K562 (cell line): ENCODE measurements around the gene ANTKMT. TPM values are rescaled to one million over a fixed set of nuclear protein-coding genes. Genes with fewer than 3 reads are reported as not detected.

Experiments
- CTBP1 ChIP-seq: fragments of 450-650 bp; IDR thresholded peaks from 2 replicates; pipeline ENCODE4 v1.6.1; 2016; ENCODE audit warnings: borderline replicate concordance
- E2F3 ChIP-seq: fragments of 250-450 bp; sonication (Bioruptor Pico); IDR thresholded peaks from 2 replicates; pipeline ENCODE4 v1.4.0; 2020; ENCODE audit warnings: mild to moderate bottlenecking
- GATA2 ChIP-seq: sonication (generic); formaldehyde crosslinking; IDR thresholded peaks from 2 replicates; pipeline ENCODE4 v1.4.0; 2020; ENCODE audit warnings: mild to moderate bottlenecking, missing genetic modification reagents
- HDAC1 ChIP-seq, 2 experiments: fragments of 450-650 bp; IDR thresholded peaks; 2 replicates each; pipeline ENCODE4 v1.6.1; 2016 to 2017; ENCODE audit warnings: inconsistent platforms in 1 of 2, mild to moderate bottlenecking in 1 of 2, moderate library complexity in 1 of 2
- ILK ChIP-seq: fragments of 450-650 bp; IDR thresholded peaks from 2 replicates; pipeline ENCODE4 v1.6.1; 2016; ENCODE audit warnings: missing genetic modification characterization, low read depth, mild to moderate bottlenecking, missing compliant biosample characterization, moderate library complexity, borderline replicate concordance
- KDM5B ChIP-seq: fragments of 200-600 bp; sonication (generic); IDR thresholded peaks from 2 replicates; pipeline ENCODE4 v1.6.1; 2012; ENCODE audit warnings: low read depth, mild to moderate bottlenecking, moderate library complexity, low read length, control low read depth, inconsistent platforms; ENCODE audit not compliant: insufficient replicate concordance
- PHF8 ChIP-seq: fragments of 200-600 bp; sonication (generic); IDR thresholded peaks from 2 replicates; pipeline ENCODE4 v1.6.1; 2012; ENCODE audit warnings: mixed run types, mild to moderate bottlenecking, inconsistent platforms, low read length, moderate library complexity, borderline replicate concordance
- SIN3A ChIP-seq, 2 experiments: fragments of 150-350 bp in 1 of 2; IDR thresholded peaks; 2 replicates each; pipeline ENCODE4 v1.6.1; 2011 to 2016; ENCODE audit warnings: borderline replicate concordance in 2 of 2, low read depth in 2 of 2, low read length in 2 of 2, mild to moderate bottlenecking in 2 of 2, moderate library complexity in 2 of 2; ENCODE audit not compliant: control insufficient read depth in 1 of 2
- ZNF12 ChIP-seq: sonication (generic); formaldehyde crosslinking; IDR thresholded peaks from 2 replicates; pipeline ENCODE4 v1.4.0; 2020; ENCODE audit warnings: mild to moderate bottlenecking, missing genetic modification reagents
- ZNF133 ChIP-seq: fragments of 250-450 bp; sonication (Bioruptor Pico); IDR thresholded peaks from 2 replicates; pipeline ENCODE4 v1.4.0; 2020; ENCODE audit warnings: mild to moderate bottlenecking
- ZNF318 ChIP-seq, 2 experiments: fragments of 450-650 bp; IDR thresholded peaks; 2 replicates each; pipeline ENCODE4 v1.6.1; 2016; ENCODE audit warnings: mild to moderate bottlenecking in 2 of 2, borderline replicate concordance in 1 of 2, low read depth in 1 of 2, moderate library complexity in 1 of 2
- ZNF75A ChIP-seq: fragments of 450-650 bp; formaldehyde crosslinking; IDR thresholded peaks from 2 replicates; pipeline ENCODE4 v1.4.0; 2020; ENCODE audit warnings: mild to moderate bottlenecking
- ZZZ3 ChIP-seq: fragments of 450-650 bp; IDR thresholded peaks from 2 replicates; pipeline ENCODE4 v1.6.1; 2016; ENCODE audit warnings: antibody characterized with exemption, mild to moderate bottlenecking, moderate library complexity
- polyA plus RNA-seq, 8 experiments: library from polyadenylated mRNA; depleted of rRNA in 4 of 8; stranded (reverse) in 5 of 8; unstranded in 3 of 8; fragments of >200 nt; fragmentation: Nextera tagmentation in 2 of 8; fragmentation: Illumina TruSeq in 1 of 8; extraction: Ambion mirVana in 2 of 8; extraction: Trizol in 1 of 8; gene quantifications; 2 replicates each; pipeline versions ENCODE4 v1.2.1 to v1.2.3, GENCODE V29; 2011 to 2014; ENCODE audit warnings: inconsistent platforms in 1 of 8, missing spikeins in 1 of 8
- total RNA-seq, 7 experiments: library from RNA; depleted of rRNA in 6 of 7; stranded (reverse); fragments of >200 nt in 6 of 7; fragmentation: Illumina TruSeq in 2 of 7; extraction: Trizol in 2 of 7; gene quantifications; 2 replicates each; pipeline versions ENCODE4 v1.2.1 to v1.2.3, GENCODE V29; 2011 to 2021; ENCODE audit warnings: low replicate concordance in 1 of 7
- TF ChIP-seq, protein P1 (sequence below): fragments of 450-650 bp; IDR thresholded peaks from 2 replicates; pipeline ENCODE4 v1.6.1; 2016; ENCODE audit warnings: borderline replicate concordance
- TF ChIP-seq, protein P2 (sequence below): sonication (generic); formaldehyde crosslinking; IDR thresholded peaks from 2 replicates; pipeline ENCODE4 v1.9.0; 2022; ENCODE audit warnings: mild to moderate bottlenecking, missing genetic modification reagents

Gene ANTKMT
- total and polyA plus RNA-seq, 9 of the 15 experiments (the other 6 are each of a cell fraction or from before 2014, with no cell fraction given), result 0.58 to 217 (median 19.1) TPM

DNA sequence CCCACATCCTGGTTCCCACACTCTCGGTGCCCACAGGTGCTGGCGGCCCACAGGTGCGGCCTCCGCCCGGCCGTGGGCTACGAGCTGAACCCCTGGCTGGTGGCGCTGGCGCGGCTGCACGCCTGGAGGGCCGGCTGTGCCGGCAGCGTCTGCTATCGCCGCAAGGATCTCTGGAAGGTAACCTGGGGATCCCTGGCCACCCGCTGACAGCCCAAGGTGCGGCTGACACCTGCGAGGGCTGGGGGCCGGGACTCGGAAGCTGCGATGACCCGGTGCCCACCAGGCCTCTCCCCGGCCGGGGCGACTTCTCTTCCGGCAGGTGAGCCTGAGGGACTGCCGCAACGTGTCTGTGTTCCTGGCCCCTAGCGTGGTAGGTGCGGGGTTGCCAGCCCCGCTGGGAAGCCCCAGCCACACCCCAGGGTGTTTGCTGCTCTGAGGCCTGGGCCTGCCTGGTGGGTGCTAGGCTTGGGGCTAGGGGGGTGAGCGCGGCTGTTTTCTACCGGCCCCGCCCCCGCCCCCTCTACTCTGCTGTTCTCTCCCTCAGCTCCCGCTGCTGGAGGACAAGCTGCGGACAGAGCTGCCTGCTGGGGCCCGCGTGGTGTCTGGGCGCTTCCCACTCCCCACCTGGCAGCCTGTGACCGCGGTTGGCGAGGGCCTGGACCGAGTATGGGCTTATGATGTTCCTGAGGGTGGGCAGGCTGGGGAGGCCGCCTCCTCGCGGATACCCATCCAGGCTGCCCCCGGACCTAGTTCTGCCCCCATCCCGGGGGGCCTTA lies 1.0 kb downstream of the ANTKMT start (continued):
- TF ChIP-seq ZNF318 (IDR thresholded peaks at IDR 0.05; ENCODE audit: borderline replicate concordance in 1 of 2, low read depth in 1 of 2) (no peak), PHF8 (no peak), E2F3 (CRISPR knock-in tag) (no peak), KDM5B (peak; percentile 11), HDAC1 (IDR thresholded peaks at IDR 0.05) (peak in 1 of 2 experiments; percentile 61; a peak in 1 of 4 replicates), SIN3A (IDR thresholded peaks at IDR 0.05; ENCODE audit: borderline replicate concordance in 2 of 2, control insufficient read depth in 1 of 2, low read depth in 2 of 2, low read length in 2 of 2) (0 out of 4 replicates have a peak, but pooled peaks of 1 of the 2 experiments have one; percentile 12), GATA2 (CRISPR knock-in tag) (peak; percentile 84), ZZZ3 (no peak), ZNF75A (CRISPR knock-in tag) (no peak), ILK (tag) (no peak), ZNF12 (no peak; the same call in 1 of the 2 replicates), ZNF133 (no peak), CTBP1 (no peak)
- TF ChIP-seq, protein P1, sequence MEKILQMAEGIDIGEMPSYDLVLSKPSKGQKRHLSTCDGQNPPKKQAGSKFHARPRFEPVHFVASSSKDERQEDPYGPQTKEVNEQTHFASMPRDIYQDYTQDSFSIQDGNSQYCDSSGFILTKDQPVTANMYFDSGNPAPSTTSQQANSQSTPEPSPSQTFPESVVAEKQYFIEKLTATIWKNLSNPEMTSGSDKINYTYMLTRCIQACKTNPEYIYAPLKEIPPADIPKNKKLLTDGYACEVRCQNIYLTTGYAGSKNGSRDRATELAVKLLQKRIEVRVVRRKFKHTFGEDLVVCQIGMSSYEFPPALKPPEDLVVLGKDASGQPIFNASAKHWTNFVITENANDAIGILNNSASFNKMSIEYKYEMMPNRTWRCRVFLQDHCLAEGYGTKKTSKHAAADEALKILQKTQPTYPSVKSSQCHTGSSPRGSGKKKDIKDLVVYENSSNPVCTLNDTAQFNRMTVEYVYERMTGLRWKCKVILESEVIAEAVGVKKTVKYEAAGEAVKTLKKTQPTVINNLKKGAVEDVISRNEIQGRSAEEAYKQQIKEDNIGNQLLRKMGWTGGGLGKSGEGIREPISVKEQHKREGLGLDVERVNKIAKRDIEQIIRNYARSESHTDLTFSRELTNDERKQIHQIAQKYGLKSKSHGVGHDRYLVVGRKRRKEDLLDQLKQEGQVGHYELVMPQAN, result peak; percentile 14; the same call in 1 of the 2 replicates
- TF ChIP-seq, protein P2, sequence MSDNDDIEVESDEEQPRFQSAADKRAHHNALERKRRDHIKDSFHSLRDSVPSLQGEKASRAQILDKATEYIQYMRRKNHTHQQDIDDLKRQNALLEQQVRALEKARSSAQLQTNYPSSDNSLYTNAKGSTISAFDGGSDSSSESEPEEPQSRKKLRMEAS (CRISPR knock-in tag), result 0 out of 2 replicates have a peak, but pooled peaks have one; percentile 9
